HEK293 (cell line): ENCODE results near the gene SLC46A2.

ENCODE experiments used
- CTCF ChIA-PET: fragments of 350-600 bp; formaldehyde crosslinking; extraction: SDS; loops from one replicate; lab custom pipeline; 2021; ENCODE audit warnings: antibody characterized with exemption; lab: Yijun Ruan, JAX
- POLR2A ChIA-PET: fragments of 300-600 bp; formaldehyde crosslinking; extraction: SDS; loops from one replicate; lab custom pipeline; 2020; ENCODE audit warnings: antibody characterized with exemption, inconsistent platforms; lab: Yijun Ruan, JAX
- H3K27ac ChIP-seq: fragments of 200-500 bp; sonication (Bioruptor generic); 2 replicates; pipeline ENCODE4 v1.5.1; 2014; ENCODE audit warnings: low read depth, low read length, control low read depth, inconsistent platforms; ENCODE audit errors: extremely low read depth
- H3K36me3 ChIP-seq, 2 experiments: fragments of 200-500 bp in 1 of 2; sonication (Bioruptor generic) in 1 of 2; 1 replicate in 1 of 2; 2 replicates in 1 of 2; pipeline ENCODE4 v1.5.1; 2014 to 2017; ENCODE audit warnings: inconsistent platforms in 2 of 2, low read length in 2 of 2; ENCODE audit not compliant: control insufficient read depth in 2 of 2, insufficient read depth in 1 of 2
- H3K4me1 ChIP-seq: fragments of 200-500 bp; sonication (Bioruptor generic); 2 replicates; pipeline ENCODE4 v1.5.1; 2014; ENCODE audit warnings: mild to moderate bottlenecking, low read length, inconsistent platforms; ENCODE audit not compliant: control insufficient read depth, insufficient read depth
- H3K4me3 ChIP-seq: 2 replicates; pipeline ENCODE4 v1.5.1; 2011; ENCODE audit warnings: low read depth, mild to moderate bottlenecking, control low read depth, low read length, moderate library complexity
- H3K9me3 ChIP-seq: fragments of 200-500 bp; sonication (Bioruptor generic); 2 replicates; pipeline ENCODE4 v1.5.1; 2014; ENCODE audit warnings: low read depth, low read length, inconsistent platforms; ENCODE audit not compliant: control insufficient read depth, insufficient read depth
- BCL11B ChIP-seq: fragments of 450-650 bp; formaldehyde crosslinking; IDR thresholded peaks from 2 replicates; pipeline ENCODE4 v1.5.1; 2016; ENCODE audit warnings: low read depth, missing biosample characterization, missing genetic modification characterization
- GFI1B ChIP-seq: fragments of 450-650 bp; formaldehyde crosslinking; IDR thresholded peaks from 2 replicates; pipeline ENCODE4 v1.5.1; 2016; ENCODE audit warnings: missing biosample characterization, missing genetic modification characterization
- KLF16 ChIP-seq: fragments of 450-650 bp; formaldehyde crosslinking; IDR thresholded peaks from 2 replicates; pipeline ENCODE4 v1.5.1; 2017; ENCODE audit warnings: missing biosample characterization, missing genetic modification characterization
- MZF1 ChIP-seq: fragments of 450-650 bp; formaldehyde crosslinking; IDR thresholded peaks from 2 replicates; pipeline ENCODE4 v1.5.1; 2017; ENCODE audit warnings: missing biosample characterization, missing genetic modification characterization, borderline replicate concordance
- SP7 ChIP-seq: fragments of 450-650 bp; formaldehyde crosslinking; IDR thresholded peaks from 2 replicates; pipeline ENCODE4 v1.5.1; 2016; ENCODE audit warnings: missing biosample characterization, missing genetic modification characterization
- ZBTB48 ChIP-seq: fragments of 450-650 bp; formaldehyde crosslinking; IDR thresholded peaks from 2 replicates; pipeline ENCODE4 v1.5.1; 2016; ENCODE audit warnings: missing biosample characterization, missing genetic modification characterization
- ZBTB7A ChIP-seq: fragments of 450-650 bp; formaldehyde crosslinking; IDR thresholded peaks from 2 replicates; pipeline ENCODE4 v1.5.1; 2016; ENCODE audit warnings: low read depth, missing biosample characterization, missing genetic modification characterization
- ZNF138 ChIP-seq: fragments of 450-650 bp; formaldehyde crosslinking; IDR thresholded peaks from 2 replicates; pipeline ENCODE4 v1.5.1; 2016; ENCODE audit warnings: missing biosample characterization, missing genetic modification characterization, borderline replicate concordance
- ZNF2 ChIP-seq: fragments of 450-650 bp; formaldehyde crosslinking; IDR thresholded peaks from 2 replicates; pipeline ENCODE4 v1.5.1; 2016; ENCODE audit warnings: missing biosample characterization, missing genetic modification characterization
- ZNF292 ChIP-seq: fragments of 450-650 bp; formaldehyde crosslinking; IDR thresholded peaks from 2 replicates; pipeline ENCODE4 v1.5.1; 2016; ENCODE audit warnings: low read depth, missing biosample characterization, missing genetic modification characterization, borderline replicate concordance
- ZNF398 ChIP-seq: fragments of 450-650 bp; formaldehyde crosslinking; IDR thresholded peaks from 2 replicates; pipeline ENCODE4 v1.5.1; 2017; ENCODE audit warnings: missing biosample characterization, missing genetic modification characterization
- ZNF501 ChIP-seq: fragments of 450-650 bp; formaldehyde crosslinking; IDR thresholded peaks from 2 replicates; pipeline ENCODE4 v1.5.1; 2016; ENCODE audit warnings: missing biosample characterization, missing genetic modification characterization
- ZNF518A ChIP-seq: fragments of 450-650 bp; formaldehyde crosslinking; conservative IDR thresholded peaks from 2 replicates; pipeline ENCODE4 v1.5.1; 2016; ENCODE audit warnings: low read depth, missing biosample characterization, missing genetic modification characterization
- ZNF548 ChIP-seq: fragments of 450-650 bp; formaldehyde crosslinking; IDR thresholded peaks from 2 replicates; pipeline ENCODE4 v1.5.1; 2016; ENCODE audit warnings: missing biosample characterization, missing genetic modification characterization
- ZNF558 ChIP-seq: fragments of 450-650 bp; formaldehyde crosslinking; IDR thresholded peaks from 2 replicates; pipeline ENCODE4 v1.5.1; 2016; ENCODE audit warnings: missing biosample characterization, missing genetic modification characterization
- ZNF76 ChIP-seq: fragments of 450-650 bp; formaldehyde crosslinking; IDR thresholded peaks from 2 replicates; pipeline ENCODE4; 2016; ENCODE audit warnings: low read depth, missing biosample characterization, missing genetic modification characterization, borderline replicate concordance
- ZNF785 ChIP-seq: fragments of 450-650 bp; formaldehyde crosslinking; IDR thresholded peaks from 2 replicates; pipeline ENCODE4 v1.5.1; 2016; ENCODE audit warnings: missing biosample characterization, missing genetic modification characterization
- ZNF830 ChIP-seq: fragments of 450-650 bp; IDR thresholded peaks from 2 replicates; pipeline ENCODE4 v1.5.0; 2018; ENCODE audit warnings: missing biosample characterization, missing genetic modification characterization, low read depth, mild to moderate bottlenecking, moderate library complexity
- ZSCAN23 ChIP-seq: fragments of 450-650 bp; formaldehyde crosslinking; IDR thresholded peaks from 2 replicates; pipeline ENCODE4 v1.5.1; 2016; ENCODE audit warnings: missing biosample characterization, missing genetic modification characterization

SLC46A2 gene

GRCh38 chr9:112878752-112879151 is 11.9 kb downstream of the SLC46A2 start (continued):
- no peak for TF ChIP-seq ZNF398

GRCh38 chr9:112873773-112874405 is 16.8 kb downstream of the SLC46A2 start:
- ChIA-PET CTCF (interaction anchor here (0.6 kb wide), 1 partner anchor 29 kb away, joined by 3 read pairs; no protein-coding TSS in a partner anchor), POLR2A (no interaction called here)
- Histone ChIP-seq H3K27ac (no peak overlapping the region), H3K36me3 (peaks cover 3 to 21% of the 10 kb centered on the region in 2 experiments; a peak in 2 of 3 replicates), H3K4me3 (no peak overlapping the region), H3K4me1 (no peaks in the 10 kb centered on the region), H3K9me3 (no peaks in the 10 kb centered on the region)
- TF ChIP-seq ZSCAN23 (tag by site-specific recombination) (no peak), ZNF501 (tag by site-specific recombination) (no peak), GFI1B (no peak)

- ChIA-PET CTCF (no interaction called here), POLR2A (no interaction called here)
- no peak overlapping the region for H3K4me3 ChIP-seq
- peaks cover 3 to 23% of the 10 kb centered on the region in 2 experiments; a peak in 2 of 3 replicates for H3K36me3 ChIP-seq
- no peaks in the 10 kb centered on the region for H3K9me3 ChIP-seq
- TF ChIP-seq ZNF785 (tag by site-specific recombination), result no peak
- no peak for TF ChIP-seq ZNF518A (tag by site-specific recombination)
- no peak for TF ChIP-seq ZNF398
- no peak for TF ChIP-seq SP7 (tag by site-specific recombination)
- no peak for TF ChIP-seq ZNF548 (tag by site-specific recombination)
- TF ChIP-seq ZBTB7A, result no peak
- TF ChIP-seq ZNF501 (tag by site-specific recombination), result no peak
- TF ChIP-seq ZNF2 (tag by site-specific recombination), result no peak
- no peak for TF ChIP-seq KLF16 (tag by site-specific recombination)
- TF ChIP-seq ZBTB48 (tag by site-specific recombination), result no peak
- no peak for TF ChIP-seq ZNF76 (tag by site-specific recombination)
- no peak for TF ChIP-seq ZNF292 (tag by site-specific recombination)
- no peak for TF ChIP-seq ZNF558 (tag by site-specific recombination)
- no peak for TF ChIP-seq MZF1
- TF ChIP-seq ZNF138 (tag by site-specific recombination), result no peak
- no peak for TF ChIP-seq ZNF830 (tag by site-specific recombination)
- no peak for TF ChIP-seq ZSCAN23 (tag by site-specific recombination)
- no peak for TF ChIP-seq BCL11B (tag by site-specific recombination)
- TF ChIP-seq, all 188 proteins: peak for 0
- Histone ChIP-seq H3K4me1 (no peaks in the 10 kb centered on the region), H3K27ac (no peak overlapping the region)
Observed at GRCh38 chr9:112872019-112872418, 18.7 kb downstream of the SLC46A2 start.
